Measurements from ENCODE around the gene FUBP3.

GRCh38 chr9:130642926-130643325 is 63.5 kb downstream of the FUBP3 start:
- no peak for TF ChIP-seq CTCF (IDR thresholded peaks at IDR 0.05)
- no peak for TF ChIP-seq POLR2A (IDR thresholded peaks at IDR 0.05)
